ENCODE results near the gene CRELD2.
A peak's percentile ranks its signal among the peaks of the same experiment; 100 is the strongest.

CRELD2 gene

DNA sequence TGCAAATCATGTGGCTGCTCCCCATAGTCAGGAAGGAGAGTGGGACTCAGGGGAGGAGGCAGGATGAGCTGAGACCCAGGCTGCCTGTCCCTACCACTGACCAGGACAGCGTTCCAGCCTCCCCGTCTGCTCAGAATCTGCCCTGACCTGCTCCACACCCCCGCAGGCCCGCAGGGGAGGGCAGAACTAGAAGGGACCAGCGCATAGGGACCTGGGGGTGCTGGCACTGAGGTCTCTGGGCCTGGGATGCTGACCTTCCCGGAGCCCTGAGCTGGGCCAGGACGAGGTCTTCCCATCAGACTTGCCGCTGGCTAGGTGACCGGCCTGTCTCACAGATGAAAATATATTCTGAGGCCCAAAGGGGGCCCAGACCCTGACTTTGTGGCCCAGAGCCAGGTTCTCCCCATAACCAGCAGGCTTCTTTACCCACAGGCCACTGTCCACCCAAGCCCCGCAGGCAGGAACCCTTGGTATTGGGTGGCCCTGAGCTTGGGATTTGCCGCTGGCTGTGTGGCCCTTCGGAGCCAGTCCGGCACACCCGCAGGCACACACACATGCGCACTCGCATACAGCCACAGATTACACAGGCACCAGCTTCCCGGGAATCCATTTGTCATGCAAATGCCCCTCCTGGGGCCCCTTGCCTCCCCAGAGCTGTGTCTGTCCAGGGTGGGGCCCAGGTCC is 28.3 kb downstream of the CRELD2 start:
- Histone ChIP-seq H3K36me3 (no peaks in the 10 kb centered on the region), H3K4me3 (ENCODE audit: low read depth, low read length) (no peak overlapping the region), H3K9me3 (ENCODE audit: severe bottlenecking) (no peaks in the 10 kb centered on the region), H3K27ac (peak overlapping the region; percentile 81), H3K27me3 (ENCODE audit: insufficient read depth, low read depth, severe bottlenecking) (no peaks in the 10 kb centered on the region)
- DNase-seq = no peak
- TF ChIP-seq, protein P1, sequence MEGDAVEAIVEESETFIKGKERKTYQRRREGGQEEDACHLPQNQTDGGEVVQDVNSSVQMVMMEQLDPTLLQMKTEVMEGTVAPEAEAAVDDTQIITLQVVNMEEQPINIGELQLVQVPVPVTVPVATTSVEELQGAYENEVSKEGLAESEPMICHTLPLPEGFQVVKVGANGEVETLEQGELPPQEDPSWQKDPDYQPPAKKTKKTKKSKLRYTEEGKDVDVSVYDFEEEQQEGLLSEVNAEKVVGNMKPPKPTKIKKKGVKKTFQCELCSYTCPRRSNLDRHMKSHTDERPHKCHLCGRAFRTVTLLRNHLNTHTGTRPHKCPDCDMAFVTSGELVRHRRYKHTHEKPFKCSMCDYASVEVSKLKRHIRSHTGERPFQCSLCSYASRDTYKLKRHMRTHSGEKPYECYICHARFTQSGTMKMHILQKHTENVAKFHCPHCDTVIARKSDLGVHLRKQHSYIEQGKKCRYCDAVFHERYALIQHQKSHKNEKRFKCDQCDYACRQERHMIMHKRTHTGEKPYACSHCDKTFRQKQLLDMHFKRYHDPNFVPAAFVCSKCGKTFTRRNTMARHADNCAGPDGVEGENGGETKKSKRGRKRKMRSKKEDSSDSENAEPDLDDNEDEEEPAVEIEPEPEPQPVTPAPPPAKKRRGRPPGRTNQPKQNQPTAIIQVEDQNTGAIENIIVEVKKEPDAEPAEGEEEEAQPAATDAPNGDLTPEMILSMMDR (IDR thresholded peaks at IDR 0.05; ENCODE audit: low read depth, low read length) = no peak

- no peak for DNase-seq
- no peaks in the 10 kb centered on the region for H3K27me3 ChIP-seq (ENCODE audit: insufficient read depth, low read depth, severe bottlenecking)
- no peak overlapping the region for H3K4me3 ChIP-seq (ENCODE audit: low read depth, low read length)
- peak overlapping the region; percentile 81 for H3K27ac ChIP-seq
- TF ChIP-seq, protein P1 (IDR thresholded peaks at IDR 0.05; ENCODE audit: low read depth, low read length) = no peak
- no peaks in the 10 kb centered on the region for H3K36me3 ChIP-seq
- H3K9me3 ChIP-seq (ENCODE audit: severe bottlenecking) = no peaks in the 10 kb centered on the region
Measured at GRCh38 chr22:49947296-49947622, 28.8 kb downstream of the CRELD2 start.

DNA sequence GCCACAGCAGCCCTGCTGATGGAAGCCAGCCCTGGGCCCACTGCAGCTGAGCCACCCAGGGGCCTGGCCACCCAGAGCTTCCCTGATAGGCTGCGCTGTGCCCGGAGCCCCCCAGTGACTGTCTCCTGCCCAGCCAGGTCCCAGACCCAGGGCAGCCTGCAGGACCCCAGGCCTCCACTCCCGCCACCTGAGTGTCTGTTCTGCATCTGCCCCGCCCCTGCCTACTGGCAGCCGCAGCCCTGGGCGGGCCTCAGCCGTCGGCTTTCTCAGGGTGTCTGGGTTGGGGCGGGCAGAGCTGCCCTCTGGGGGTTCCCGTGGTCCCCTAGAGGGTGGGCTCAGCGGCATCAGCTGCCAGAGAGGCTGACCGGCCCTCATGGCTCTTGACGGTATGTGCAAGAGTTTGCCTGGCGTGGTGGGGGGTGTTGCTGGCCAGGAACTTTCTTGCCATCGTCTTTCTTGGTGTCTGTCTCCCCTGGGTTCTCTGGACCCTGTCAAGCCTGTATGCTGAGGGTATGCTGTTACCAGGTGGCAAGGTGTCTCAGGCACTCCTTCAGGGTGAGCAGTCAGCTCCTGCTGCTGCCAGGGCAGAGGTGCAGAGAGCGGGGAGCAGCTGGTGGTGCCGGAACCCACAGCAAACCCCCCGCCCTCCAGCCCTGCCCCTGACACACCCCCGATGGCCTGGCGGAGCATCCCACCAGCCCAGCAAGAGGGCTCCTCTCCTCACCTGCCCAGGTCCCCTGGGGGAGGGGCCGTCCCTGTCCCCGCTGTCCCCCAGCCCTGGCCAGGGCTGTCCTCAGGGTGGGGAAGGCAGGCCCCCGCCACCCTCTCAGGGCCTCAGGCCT is 29.9 kb downstream of the CRELD2 start:
- TF ChIP-seq, protein P1 (IDR thresholded peaks at IDR 0.05; ENCODE audit: low read depth, low read length) = no peak
- no peaks in the 10 kb centered on the region for H3K9me3 ChIP-seq (ENCODE audit: severe bottlenecking)
- DNase-seq = no peak
- no peak overlapping the region for H3K4me3 ChIP-seq (ENCODE audit: low read depth, low read length)
- H3K27me3 ChIP-seq (ENCODE audit: insufficient read depth, low read depth, severe bottlenecking) = no peaks in the 10 kb centered on the region
- no peaks in the 10 kb centered on the region for H3K36me3 ChIP-seq
- H3K27ac ChIP-seq = 0 out of 2 replicates have a peak overlapping the region, but pooled peaks have one; percentile 81

DNA sequence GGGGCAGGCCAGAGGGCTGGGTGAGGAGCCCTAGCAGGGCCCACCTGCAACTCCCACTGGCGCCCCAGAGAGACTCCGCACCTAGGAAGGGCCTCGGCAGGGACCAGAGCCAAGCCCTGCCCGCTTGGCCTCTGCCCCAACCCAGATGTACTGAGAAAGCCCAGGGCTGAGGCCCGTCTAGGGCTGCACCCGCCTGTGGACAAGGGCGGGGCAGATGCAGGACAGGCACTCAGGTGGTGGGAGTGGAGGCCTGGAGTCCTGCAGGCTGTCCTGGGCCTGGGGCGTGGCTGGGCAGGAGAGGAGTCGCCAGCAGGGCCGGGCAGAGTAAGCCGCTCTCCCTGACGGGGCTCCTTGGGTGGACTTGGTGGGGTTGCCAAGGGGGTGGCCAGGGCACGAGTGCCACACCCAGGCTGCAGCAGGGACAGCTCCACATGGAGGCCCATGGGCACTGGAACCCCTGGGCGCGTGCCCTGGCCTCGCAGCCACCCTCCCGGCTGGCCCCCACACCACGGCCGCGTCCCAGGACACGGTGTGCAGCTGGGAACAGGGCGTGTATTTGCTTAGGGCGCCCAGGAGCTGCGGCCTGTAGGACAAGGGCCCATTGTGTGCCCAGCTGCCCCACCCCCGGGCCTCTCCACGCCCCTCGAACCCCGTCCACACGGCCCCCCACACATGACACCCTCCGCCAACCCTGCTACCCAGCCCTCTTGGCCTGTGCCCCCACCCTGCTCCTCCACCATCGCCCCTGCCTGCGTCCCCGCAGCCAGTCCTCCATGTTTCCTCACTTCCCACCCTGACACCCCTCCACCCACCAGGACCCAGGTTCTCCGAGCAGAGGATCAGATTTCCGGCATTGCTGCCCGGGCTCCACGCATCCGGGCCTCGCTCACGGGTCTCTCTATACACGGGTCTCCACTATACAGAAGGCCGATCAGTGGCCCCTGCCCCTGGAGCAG is 30.8 kb downstream of the CRELD2 start:
- Histone ChIP-seq H3K4me3 (ENCODE audit: low read depth, low read length) (no peak overlapping the region), H3K36me3 (no peaks in the 10 kb centered on the region), H3K27ac (no peak overlapping the region), H3K9me3 (ENCODE audit: severe bottlenecking) (no peaks in the 10 kb centered on the region), H3K27me3 (ENCODE audit: insufficient read depth, low read depth, severe bottlenecking) (no peaks in the 10 kb centered on the region)
- no peak for DNase-seq
- TF ChIP-seq, protein P1 (IDR thresholded peaks at IDR 0.05; ENCODE audit: low read depth, low read length) = no peak

DNA sequence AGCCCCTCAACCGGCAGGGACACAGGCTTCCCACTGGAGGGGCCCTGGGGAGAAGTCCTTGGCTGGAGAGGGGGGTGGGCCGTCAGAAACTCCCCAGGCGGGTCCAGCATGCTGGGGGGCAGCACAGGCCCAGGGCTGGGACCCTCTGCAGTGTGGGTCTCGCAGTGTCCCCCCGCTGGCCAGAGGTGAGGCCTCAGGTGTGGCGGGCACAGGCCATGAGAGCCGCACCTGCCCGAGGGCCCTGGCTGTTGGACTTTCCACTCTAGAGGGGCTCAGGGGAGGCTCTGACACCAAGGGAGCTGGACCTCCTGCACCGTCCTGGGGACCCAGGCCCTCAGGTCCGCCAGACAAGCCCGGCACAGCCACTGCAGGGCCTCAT is 31.5 kb downstream of the CRELD2 start:
- H3K27me3 ChIP-seq (ENCODE audit: insufficient read depth, low read depth, severe bottlenecking) = no peaks in the 10 kb centered on the region
- DNase-seq = no peak
- H3K9me3 ChIP-seq (ENCODE audit: severe bottlenecking) = no peaks in the 10 kb centered on the region
- H3K27ac ChIP-seq = no peak overlapping the region
- TF ChIP-seq, protein P1 (IDR thresholded peaks at IDR 0.05; ENCODE audit: low read depth, low read length) = no peak
- H3K4me3 ChIP-seq (ENCODE audit: low read depth, low read length) = no peak overlapping the region
- no peaks in the 10 kb centered on the region for H3K36me3 ChIP-seq
